ENCODE data around the gene ANKRD9.

DNA sequence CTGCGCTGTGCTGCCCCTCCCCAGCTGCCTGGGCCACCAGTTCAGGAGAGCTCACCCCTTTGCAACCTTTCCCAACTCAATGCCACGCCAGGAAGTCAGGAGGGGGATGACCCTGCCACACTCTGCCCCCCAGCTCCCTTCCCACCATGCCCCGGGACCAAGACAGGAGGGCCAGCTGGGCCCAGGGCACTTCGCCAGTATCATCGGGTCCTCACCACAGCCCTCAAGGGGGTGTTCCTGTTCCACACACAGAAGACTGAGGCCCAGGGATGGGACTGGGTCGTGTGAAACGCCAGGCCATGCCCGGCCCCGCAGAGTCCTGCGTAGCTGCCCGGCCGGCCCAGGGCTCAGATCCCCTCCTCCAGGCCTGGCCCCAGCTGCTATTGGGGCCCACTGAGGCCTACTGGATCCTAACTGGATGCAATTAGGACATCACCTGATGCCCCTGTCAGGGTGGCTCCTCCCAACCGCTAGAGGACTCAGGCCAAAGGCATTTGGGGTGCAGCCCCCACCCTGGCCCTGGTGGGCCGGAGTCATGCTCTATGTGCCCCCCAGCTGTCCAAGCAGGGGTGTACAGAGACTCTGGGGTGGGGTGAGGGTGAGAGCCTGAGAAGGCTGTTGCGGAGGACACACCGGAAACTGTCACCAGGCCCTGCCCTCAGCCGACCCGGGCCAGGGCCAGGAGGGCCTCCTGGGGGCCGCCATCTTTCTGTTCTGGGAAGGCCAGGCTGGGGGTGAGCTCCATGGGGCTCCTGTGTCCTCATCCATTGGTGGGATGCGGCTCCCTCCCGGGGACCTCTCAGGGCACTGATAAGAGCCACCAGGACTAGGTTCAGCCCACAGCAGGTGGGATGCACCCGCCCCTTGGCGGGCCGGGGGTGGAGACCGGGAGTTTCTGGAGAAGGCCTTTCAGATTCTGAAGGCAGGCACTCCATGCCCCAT is 29.3 kb upstream of the ANKRD9 start:
- no peak for TF ChIP-seq POLR2A (IDR thresholded peaks at IDR 0.05)
- TF ChIP-seq, protein P1, sequence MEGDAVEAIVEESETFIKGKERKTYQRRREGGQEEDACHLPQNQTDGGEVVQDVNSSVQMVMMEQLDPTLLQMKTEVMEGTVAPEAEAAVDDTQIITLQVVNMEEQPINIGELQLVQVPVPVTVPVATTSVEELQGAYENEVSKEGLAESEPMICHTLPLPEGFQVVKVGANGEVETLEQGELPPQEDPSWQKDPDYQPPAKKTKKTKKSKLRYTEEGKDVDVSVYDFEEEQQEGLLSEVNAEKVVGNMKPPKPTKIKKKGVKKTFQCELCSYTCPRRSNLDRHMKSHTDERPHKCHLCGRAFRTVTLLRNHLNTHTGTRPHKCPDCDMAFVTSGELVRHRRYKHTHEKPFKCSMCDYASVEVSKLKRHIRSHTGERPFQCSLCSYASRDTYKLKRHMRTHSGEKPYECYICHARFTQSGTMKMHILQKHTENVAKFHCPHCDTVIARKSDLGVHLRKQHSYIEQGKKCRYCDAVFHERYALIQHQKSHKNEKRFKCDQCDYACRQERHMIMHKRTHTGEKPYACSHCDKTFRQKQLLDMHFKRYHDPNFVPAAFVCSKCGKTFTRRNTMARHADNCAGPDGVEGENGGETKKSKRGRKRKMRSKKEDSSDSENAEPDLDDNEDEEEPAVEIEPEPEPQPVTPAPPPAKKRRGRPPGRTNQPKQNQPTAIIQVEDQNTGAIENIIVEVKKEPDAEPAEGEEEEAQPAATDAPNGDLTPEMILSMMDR (IDR thresholded peaks at IDR 0.05), result no peak

All from upper lobe of left lung (tissue), 4 donors.